ENCODE results near the gene REG4.

DNA sequence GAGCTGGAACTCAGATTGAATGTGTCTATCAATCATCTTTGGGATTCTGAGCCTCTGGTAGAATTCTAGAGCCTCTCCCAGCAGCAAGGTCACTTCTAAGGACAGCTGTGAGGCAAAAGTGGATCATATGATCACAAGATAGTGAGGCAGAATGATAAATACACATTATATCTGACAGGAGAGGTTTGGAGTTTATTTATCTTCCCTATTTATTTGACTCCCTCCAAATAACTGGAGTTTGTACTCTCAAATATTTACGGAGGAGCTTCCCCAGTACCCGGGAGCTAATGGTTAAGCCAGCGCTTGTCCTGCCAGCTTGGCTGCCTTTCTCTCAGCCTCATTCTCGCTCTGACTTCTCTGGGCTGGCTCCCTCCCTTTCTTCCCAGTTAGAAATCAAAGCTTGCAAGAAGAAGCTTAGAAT is 44.9 kb downstream of the REG4 start:
- TF ChIP-seq, protein P1, sequence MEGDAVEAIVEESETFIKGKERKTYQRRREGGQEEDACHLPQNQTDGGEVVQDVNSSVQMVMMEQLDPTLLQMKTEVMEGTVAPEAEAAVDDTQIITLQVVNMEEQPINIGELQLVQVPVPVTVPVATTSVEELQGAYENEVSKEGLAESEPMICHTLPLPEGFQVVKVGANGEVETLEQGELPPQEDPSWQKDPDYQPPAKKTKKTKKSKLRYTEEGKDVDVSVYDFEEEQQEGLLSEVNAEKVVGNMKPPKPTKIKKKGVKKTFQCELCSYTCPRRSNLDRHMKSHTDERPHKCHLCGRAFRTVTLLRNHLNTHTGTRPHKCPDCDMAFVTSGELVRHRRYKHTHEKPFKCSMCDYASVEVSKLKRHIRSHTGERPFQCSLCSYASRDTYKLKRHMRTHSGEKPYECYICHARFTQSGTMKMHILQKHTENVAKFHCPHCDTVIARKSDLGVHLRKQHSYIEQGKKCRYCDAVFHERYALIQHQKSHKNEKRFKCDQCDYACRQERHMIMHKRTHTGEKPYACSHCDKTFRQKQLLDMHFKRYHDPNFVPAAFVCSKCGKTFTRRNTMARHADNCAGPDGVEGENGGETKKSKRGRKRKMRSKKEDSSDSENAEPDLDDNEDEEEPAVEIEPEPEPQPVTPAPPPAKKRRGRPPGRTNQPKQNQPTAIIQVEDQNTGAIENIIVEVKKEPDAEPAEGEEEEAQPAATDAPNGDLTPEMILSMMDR (IDR thresholded peaks at IDR 0.05; ENCODE audit: low read depth, low read length), result no peak
- no peak for TF ChIP-seq EZH2phosphoT487 (IDR thresholded peaks at IDR 0.05; ENCODE audit: low read depth)

All from OCI-LY3 (cell line).